ENCODE data around the gene PSME2. TPM values are rescaled to one million over a fixed set of nuclear protein-coding genes. Genes with fewer than 3 reads are reported as not detected.
A peak's percentile ranks its signal among the peaks of the same experiment; 100 is the strongest.

PSME2 gene
- total and polyA plus RNA-seq, 2 of the 13 experiments (the other 11 are each of a cell fraction or from before 2014, with no cell fraction given) = 332 to 716 TPM

GRCh38 chr14:24160850-24161804, 14.7 kb upstream of the PSME2 start, which contains the start of gene IRF9 (continued):
- TF ChIP-seq, protein P1, sequence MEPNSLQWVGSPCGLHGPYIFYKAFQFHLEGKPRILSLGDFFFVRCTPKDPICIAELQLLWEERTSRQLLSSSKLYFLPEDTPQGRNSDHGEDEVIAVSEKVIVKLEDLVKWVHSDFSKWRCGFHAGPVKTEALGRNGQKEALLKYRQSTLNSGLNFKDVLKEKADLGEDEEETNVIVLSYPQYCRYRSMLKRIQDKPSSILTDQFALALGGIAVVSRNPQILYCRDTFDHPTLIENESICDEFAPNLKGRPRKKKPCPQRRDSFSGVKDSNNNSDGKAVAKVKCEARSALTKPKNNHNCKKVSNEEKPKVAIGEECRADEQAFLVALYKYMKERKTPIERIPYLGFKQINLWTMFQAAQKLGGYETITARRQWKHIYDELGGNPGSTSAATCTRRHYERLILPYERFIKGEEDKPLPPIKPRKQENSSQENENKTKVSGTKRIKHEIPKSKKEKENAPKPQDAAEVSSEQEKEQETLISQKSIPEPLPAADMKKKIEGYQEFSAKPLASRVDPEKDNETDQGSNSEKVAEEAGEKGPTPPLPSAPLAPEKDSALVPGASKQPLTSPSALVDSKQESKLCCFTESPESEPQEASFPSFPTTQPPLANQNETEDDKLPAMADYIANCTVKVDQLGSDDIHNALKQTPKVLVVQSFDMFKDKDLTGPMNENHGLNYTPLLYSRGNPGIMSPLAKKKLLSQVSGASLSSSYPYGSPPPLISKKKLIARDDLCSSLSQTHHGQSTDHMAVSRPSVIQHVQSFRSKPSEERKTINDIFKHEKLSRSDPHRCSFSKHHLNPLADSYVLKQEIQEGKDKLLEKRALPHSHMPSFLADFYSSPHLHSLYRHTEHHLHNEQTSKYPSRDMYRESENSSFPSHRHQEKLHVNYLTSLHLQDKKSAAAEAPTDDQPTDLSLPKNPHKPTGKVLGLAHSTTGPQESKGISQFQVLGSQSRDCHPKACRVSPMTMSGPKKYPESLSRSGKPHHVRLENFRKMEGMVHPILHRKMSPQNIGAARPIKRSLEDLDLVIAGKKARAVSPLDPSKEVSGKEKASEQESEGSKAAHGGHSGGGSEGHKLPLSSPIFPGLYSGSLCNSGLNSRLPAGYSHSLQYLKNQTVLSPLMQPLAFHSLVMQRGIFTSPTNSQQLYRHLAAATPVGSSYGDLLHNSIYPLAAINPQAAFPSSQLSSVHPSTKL (CRISPR knock-in tag; IDR thresholded peaks at IDR 0.05) = peak; percentile 94
- TF ChIP-seq ZNF296 (CRISPR knock-in tag; conservative IDR thresholded peaks at IDR 0.05) (no peak), GZF1 (CRISPR knock-in tag; IDR thresholded peaks at IDR 0.05) (peak; percentile 76; the same call in 1 of the 2 replicates), ZNF256 (CRISPR knock-in tag; conservative IDR thresholded peaks at IDR 0.05) (peak; percentile 96), ZNF614 (CRISPR knock-in tag; IDR thresholded peaks at IDR 0.05; ENCODE audit: borderline replicate concordance) (peak; percentile 100), NPAS2 (CRISPR knock-in tag; IDR thresholded peaks at IDR 0.05; ENCODE audit: borderline replicate concordance) (no peak), HNRNPH1 (optimal IDR thresholded peaks at IDR 0.05; ENCODE audit: low read depth, low read length) (no peak), ZMYM4 (CRISPR knock-in tag; IDR thresholded peaks at IDR 0.05) (peak; percentile 98), ZNF543 (CRISPR knock-in tag; IDR thresholded peaks at IDR 0.05) (no peak), ZNF235 (CRISPR knock-in tag; IDR thresholded peaks at IDR 0.05; ENCODE audit: borderline replicate concordance) (no peak; the same call in 1 of the 2 replicates), HNRNPK (IDR thresholded peaks at IDR 0.05; ENCODE audit: low read depth, low read length, poor library complexity, severe bottlenecking) (no peak), FIP1L1 (IDR thresholded peaks at IDR 0.05; ENCODE audit: borderline replicate concordance, insufficient read depth, low read depth, low read length) (peak; percentile 99), ZNF792 (CRISPR knock-in tag; IDR thresholded peaks at IDR 0.05) (peak; percentile 100), SP1 (IDR thresholded peaks at IDR 0.05) (no peak), SP1 (CRISPR knock-in tag; IDR thresholded peaks at IDR 0.05) (peak; percentile 93), ZMAT3 (CRISPR knock-in tag; conservative IDR thresholded peaks at IDR 0.05) (peak; percentile 99), IRX3 (CRISPR knock-in tag; IDR thresholded peaks at IDR 0.05; ENCODE audit: borderline replicate concordance, low read depth) (no peak), DPF2 (CRISPR knock-in tag; IDR thresholded peaks at IDR 0.05; ENCODE audit: borderline replicate concordance, low read depth) (no peak), ELF3 (CRISPR knock-in tag; IDR thresholded peaks at IDR 0.05) (peak; percentile 99)
- TF ChIP-seq, protein P2, sequence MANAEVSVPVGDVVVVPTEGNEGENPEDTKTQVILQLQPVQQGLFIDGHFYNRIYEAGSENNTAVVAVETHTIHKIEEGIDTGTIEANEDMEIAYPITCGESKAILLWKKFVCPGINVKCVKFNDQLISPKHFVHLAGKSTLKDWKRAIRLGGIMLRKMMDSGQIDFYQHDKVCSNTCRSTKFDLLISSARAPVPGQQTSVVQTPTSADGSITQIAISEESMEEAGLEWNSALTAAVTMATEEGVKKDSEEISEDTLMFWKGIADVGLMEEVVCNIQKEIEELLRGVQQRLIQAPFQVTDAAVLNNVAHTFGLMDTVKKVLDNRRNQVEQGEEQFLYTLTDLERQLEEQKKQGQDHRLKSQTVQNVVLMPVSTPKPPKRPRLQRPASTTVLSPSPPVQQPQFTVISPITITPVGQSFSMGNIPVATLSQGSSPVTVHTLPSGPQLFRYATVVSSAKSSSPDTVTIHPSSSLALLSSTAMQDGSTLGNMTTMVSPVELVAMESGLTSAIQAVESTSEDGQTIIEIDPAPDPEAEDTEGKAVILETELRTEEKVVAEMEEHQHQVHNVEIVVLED (CRISPR knock-in tag; IDR thresholded peaks at IDR 0.05; ENCODE audit: borderline replicate concordance) = peak; percentile 86
- TF ChIP-seq, protein P3, sequence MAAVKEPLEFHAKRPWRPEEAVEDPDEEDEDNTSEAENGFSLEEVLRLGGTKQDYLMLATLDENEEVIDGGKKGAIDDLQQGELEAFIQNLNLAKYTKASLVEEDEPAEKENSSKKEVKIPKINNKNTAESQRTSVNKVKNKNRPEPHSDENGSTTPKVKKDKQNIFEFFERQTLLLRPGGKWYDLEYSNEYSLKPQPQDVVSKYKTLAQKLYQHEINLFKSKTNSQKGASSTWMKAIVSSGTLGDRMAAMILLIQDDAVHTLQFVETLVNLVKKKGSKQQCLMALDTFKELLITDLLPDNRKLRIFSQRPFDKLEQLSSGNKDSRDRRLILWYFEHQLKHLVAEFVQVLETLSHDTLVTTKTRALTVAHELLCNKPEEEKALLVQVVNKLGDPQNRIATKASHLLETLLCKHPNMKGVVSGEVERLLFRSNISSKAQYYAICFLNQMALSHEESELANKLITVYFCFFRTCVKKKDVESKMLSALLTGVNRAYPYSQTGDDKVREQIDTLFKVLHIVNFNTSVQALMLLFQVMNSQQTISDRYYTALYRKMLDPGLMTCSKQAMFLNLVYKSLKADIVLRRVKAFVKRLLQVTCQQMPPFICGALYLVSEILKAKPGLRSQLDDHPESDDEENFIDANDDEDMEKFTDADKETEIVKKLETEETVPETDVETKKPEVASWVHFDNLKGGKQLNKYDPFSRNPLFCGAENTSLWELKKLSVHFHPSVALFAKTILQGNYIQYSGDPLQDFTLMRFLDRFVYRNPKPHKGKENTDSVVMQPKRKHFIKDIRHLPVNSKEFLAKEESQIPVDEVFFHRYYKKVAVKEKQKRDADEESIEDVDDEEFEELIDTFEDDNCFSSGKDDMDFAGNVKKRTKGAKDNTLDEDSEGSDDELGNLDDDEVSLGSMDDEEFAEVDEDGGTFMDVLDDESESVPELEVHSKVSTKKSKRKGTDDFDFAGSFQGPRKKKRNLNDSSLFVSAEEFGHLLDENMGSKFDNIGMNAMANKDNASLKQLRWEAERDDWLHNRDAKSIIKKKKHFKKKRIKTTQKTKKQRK (IDR thresholded peaks at IDR 0.05; ENCODE audit: low read length) = no peak
